HG02943 (cell line): ENCODE measurements around the gene CAD.
"Not testable (repeated sequence)": the region's sequence is repeated elsewhere in the genome, so short reads cannot be mapped to it uniquely, and the experiment has no call there.

Experiments
- ATAC-seq: cut with Tn5 transposase; IDR thresholded peaks from one replicate; pipeline ENCODE4 v1.9.1; 2021; ENCODE audit warnings: mild to moderate bottlenecking, low read depth, moderate library complexity; ENCODE audit not compliant: unreplicated experiment

The CAD gene

DNA sequence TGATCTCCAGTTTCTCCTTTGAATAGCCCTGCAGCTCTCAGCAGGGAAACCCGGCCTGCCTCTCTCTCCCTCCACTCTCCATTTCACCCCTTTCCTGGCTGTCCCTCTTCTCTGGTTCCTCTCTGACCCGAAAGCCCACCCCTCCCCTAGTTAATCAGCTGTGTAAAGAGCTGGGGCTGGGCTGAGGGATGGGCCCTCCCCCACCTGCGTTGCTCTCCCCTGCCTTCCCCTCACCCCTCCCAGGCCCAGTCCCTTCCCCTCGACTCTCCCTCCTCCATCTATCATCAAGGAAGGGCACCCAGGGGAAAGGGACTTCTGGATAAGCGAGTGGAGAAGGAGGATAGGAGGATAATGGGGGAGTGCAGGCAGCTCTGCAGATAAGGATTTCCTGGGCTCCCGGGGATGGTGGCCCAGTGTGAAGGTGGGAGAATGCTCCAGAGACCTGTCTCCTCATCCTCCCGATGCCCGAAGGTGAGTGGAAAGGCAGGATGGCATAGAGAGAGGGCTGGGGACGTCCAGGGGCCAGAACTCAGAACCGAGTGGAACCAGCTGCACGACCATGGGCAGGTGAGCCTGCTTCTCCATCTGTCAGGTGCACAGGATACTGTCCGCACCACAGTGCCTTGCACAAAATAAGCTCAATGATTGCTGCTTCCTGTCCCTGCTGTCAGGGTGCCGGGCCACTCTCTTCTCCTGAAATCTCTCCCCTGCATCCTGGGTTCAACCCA lies 33.6 kb downstream of the CAD start:
- ATAC-seq, result no peak

DNA sequence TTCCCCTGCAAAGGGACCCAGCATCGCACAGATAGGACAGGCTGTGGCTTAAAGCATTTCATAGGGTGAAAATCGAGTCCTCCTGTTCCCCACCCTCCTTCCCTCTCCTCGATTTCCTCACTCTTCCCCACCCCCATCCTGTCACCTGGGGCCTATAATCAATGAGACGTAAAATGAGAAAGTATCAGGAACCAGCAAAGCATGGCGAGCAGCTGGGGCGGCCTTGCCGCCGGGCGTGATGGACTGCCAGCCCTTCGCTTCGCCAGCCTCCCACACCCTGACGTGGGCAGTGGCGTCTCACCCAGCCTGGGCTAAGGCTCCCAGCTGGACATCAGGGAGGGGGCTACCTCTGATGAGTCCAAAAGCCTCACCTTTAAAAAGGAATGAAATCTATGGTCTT lies 34.6 kb downstream of the CAD start:
- no peak for ATAC-seq

- no peak for ATAC-seq
Measured at GRCh38 chr2:27255187-27255586, 38.0 kb downstream of the CAD start.

GRCh38 chr2:27255660-27256059 lies 38.5 kb downstream of the CAD start:
- ATAC-seq, result no peak

DNA sequence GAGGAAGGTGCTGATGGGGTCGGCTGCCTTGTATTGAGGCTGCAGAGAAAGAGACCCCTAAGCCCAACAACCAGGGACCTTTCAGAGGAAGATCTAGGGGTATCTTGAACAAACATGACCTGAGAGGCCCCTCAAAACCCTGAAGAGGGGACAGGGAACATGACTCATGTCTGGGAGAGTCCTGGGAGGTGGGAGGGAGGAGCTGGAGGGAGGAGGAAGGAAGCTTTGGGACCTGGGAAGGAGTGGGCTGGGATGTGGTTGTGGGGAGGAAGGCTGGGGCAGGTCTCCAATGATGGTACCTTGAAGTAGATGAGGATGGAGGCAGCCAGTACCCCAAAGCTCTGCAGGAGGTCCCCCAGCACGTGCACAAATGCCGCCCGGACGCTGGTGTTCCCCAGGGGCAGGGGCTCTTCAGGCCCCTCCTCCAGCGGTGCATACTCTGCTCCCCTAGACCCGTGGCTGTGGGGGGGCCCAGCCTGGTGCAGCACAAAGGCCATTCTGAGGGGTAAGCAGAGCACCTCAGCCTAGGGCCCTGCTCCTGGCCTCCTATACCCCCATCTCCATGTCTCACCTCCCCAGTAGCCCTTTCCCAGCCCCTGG lies 39.8 kb downstream of the CAD start:
- no peak for ATAC-seq

DNA sequence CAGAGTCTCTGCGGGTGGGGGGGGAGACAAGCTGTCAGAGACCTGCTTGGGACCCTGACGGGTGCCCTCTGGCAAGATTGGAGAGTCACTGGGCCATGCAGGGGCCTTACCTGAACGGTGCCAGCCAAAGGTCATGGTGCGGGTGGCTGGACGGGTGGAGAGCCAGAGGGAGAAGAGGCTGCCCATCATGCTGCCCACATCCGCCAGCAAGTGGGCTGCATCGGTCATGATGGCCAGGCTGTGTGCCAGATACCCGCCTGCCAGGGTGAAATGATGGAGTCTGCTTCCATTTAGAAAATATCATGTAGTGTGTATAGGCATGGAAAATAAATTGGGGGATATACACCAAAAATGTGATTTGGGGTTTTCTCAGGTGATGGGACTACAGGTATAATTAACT lies 40.9 kb downstream of the CAD start:
- ATAC-seq, result no peak

- no peak for ATAC-seq
Measured at GRCh38 chr2:27261241-27261925, 44.2 kb downstream of the CAD start.

DNA sequence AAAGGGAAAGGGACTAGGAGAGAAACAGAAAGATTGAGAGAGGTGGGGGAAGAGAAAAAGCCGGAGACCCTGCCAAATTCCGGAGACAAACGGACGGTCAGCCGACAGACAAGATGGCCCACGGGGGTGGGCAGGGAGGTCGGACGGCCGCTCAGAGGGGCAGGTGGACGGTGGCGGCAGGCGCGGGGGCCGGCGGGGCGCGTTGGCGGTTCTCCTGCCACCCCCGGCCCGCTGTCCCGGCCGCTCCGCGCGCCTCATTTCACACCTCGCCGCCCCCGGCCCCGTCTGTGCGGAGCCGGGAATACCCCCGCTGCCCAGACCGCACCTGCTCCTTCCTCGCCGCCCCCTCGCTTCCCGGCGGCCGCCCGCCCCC lies 44.7 kb downstream of the CAD start:
- ATAC-seq, result no peak

DNA sequence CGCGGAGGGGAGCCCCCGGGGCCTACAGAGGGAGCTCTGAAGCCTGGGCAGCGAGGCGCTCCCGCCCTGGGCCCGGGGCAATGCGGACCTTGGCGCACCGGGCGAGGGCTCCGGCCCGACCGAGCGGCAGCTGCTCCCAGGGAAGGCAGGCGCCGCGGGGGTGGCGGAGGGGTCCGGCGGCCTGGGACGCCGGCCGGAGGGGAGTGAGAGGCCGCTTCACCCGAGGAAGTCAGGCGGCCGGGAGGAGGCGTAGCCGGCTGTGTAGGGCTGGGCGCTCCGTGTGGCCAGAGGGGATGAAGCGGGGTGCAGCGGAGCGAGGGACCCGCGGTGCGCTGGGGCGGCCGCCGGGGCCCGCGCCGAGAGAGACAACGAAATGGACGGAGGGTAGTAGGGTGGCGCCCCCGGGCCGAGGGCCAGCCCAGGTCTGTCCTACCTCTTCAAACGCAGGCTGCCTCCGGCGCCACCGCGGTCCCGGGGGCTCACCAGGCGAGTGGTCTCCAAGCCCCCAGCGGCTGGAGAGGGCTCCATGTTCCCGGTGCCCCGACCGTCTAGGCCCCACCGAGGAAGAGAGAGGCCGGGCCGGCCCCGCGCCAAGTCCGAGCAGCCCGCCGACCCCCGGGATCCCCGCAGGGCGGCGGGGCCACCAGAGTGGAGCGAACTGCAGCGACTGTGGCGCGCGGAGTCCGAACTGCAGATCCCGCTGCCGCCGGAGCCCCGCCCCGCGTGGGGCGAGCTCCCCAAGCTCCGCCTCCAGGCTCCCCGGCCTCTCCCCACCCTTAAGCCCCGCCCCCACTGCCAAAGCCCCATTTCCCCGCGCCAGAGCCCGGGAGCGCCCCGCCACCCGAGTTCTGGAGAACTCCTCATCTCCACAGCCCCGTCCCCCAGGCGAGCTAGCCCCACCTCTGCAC lies 45.5 kb downstream of the CAD start, which contains the start of gene SLC30A3:
SLC30A3 (minus strand) TSS at position 669 of the 908 bp plus-strand sequence; CDS start at position 528, 141 bp downstream.
- ATAC-seq, result no peak

DNA sequence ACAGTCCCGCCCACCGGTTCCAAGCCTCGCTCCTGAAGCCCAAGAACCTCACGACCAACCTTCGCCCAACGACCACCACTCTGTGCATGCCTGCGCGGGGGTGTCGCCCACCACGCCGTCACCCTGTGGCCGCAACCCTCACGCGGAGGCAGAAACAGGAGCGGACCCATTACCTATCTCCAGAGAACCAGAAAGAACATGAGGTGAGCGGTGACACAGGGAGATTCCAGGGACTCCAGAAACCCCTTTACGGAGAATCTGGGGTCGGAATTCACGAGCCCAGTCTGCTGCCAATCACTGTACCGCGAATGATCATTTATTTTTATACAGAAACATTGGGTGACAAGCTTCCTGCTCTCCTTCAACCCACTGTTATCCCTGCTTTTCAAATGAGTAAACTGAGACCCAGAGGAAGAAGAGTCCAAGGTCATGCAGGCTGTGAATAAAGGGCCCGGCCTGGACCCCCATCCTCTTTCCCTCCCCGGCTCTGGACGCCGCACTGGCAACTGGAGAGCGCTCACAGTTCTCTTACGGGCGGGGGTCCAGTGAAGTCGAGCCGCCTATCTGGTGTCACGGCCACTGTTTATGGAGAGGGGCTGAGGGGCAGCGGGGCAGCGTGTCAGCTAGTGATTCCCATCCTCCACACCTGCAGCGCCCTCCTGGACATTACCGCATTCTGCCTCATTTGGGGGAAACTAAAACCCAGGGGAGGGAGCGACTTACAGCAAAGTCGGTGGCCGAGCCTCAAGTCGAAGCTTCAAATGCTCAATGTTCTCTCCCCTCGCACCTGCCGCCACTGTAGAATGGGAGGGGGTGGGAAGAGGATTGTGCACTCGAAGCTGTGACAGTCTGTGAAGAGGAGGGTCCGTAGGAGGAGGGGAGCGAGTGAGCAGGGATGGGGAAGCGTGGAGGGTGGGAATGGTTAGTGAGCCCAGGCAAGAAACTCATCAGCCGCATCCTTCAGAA lies 46.4 kb downstream of the CAD start:
- no peak for ATAC-seq

GRCh38 chr2:27264253-27264752 lies 47.1 kb downstream of the CAD start:
- no peak for ATAC-seq

GRCh38 chr2:27264753-27265535 lies 47.8 kb downstream of the CAD start:
- ATAC-seq, result no peak

GRCh38 chr2:27265536-27265870 lies 48.3 kb downstream of the CAD start:
- ATAC-seq, result no peak

GRCh38 chr2:27268296-27268695 lies 51.1 kb downstream of the CAD start:
- not testable (repeated sequence) for ATAC-seq

- no peak for ATAC-seq
Measured at GRCh38 chr2:27270131-27270530, 53.0 kb downstream of the CAD start.

GRCh38 chr2:27270670-27271069 lies 53.5 kb downstream of the CAD start:
- ATAC-seq, result no peak

DNA sequence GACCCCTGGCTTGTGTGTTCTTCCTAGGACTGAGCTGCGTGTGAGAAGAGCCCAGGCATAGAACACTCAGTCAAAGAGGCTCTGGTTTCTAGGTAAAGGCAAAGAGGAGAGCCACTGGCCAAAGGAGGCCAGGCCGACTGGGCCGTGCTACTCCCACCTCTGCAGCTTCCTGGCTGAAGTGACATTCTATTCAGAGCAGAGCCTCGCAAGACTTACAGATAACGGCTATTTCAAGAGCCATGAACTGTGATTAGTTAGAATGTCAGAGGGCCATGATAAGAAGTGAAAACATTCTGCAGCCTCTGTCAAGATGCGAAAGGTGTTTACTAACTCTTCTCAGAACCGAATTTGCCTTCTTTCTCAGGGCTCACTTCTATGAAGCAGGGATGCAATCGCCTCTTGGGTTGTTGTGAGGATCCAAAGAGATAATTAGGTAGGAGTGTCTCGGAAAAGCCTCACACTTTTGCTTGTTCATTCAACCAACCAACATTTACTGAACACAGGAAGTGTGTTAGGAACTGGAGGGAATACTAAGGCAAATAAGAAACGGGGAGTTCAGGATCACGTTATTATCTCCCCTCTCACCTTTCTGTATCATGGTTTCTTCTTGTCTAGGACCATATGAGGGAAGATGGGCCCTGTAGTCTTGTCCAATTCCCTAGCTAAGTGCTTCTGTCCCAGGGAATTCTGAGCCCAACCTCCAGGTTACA lies 54.6 kb downstream of the CAD start:
- ATAC-seq, result no peak
